Keratinocyte (primary cell): ENCODE measurements around the gene TMEM178A. TPM values are rescaled to one million over a fixed set of nuclear protein-coding genes. Genes with fewer than 3 reads are reported as not detected.

Source experiments
- DNase-seq: peaks from one replicate; pipeline ENCODE4 v3.0.0-alpha.2; 2011; ENCODE audit warnings: low read depth, missing footprints, low spot score
- FAIRE-seq: peaks from 2 replicates; lab custom pipeline; 2011; peaks lifted over from hg19 to GRCh38; lab: Jason Lieb, UNC
- H2AFZ ChIP-seq: 2 replicates; pipeline ENCODE4 v1.6.0; 2012; ENCODE audit warnings: low read length, control low read depth, inconsistent platforms; ENCODE audit not compliant: control insufficient read depth
- H3K27ac ChIP-seq: 2 replicates; pipeline ENCODE4 v1.5.1; 2011; ENCODE audit warnings: low read length; ENCODE audit not compliant: control insufficient read depth, insufficient read depth
- H3K27me3 ChIP-seq: 3 replicates; pipeline ENCODE4 v1.6.0; 2011; ENCODE audit warnings: low read length; ENCODE audit not compliant: control insufficient read depth, insufficient read depth; ENCODE audit errors: extremely low read depth
- H3K36me3 ChIP-seq, 2 experiments: 2 replicates in 1 of 2; 3 replicates in 1 of 2; pipeline ENCODE4 v1.5.1; 2011; ENCODE audit warnings: low read length in 2 of 2, mild to moderate bottlenecking in 1 of 2; ENCODE audit not compliant: control insufficient read depth in 2 of 2, insufficient read depth in 2 of 2; ENCODE audit errors: extremely low read depth in 1 of 2
- H3K4me1 ChIP-seq: 3 replicates; pipeline ENCODE4 v1.5.1; 2011; ENCODE audit warnings: low read length; ENCODE audit not compliant: control insufficient read depth, insufficient read depth; ENCODE audit errors: extremely low read depth
- H3K4me2 ChIP-seq: 3 replicates; pipeline ENCODE4 v1.6.0; 2011; ENCODE audit warnings: low read depth, low read length; ENCODE audit not compliant: control insufficient read depth, insufficient read depth; ENCODE audit errors: extremely low read depth
- H3K4me3 ChIP-seq, 3 experiments: fragments of 200-600 bp in 1 of 3; sonication (generic) in 1 of 3; 2 replicates in 2 of 3; 3 replicates in 1 of 3; pipeline ENCODE4 v1.5.1; 2011 to 2016; ENCODE audit warnings: low read length in 3 of 3, mild to moderate bottlenecking in 3 of 3, control low read depth in 2 of 3, inconsistent platforms in 1 of 3, low read depth in 1 of 3, mixed read lengths in 1 of 3, mixed run types in 1 of 3, moderate library complexity in 1 of 3; ENCODE audit not compliant: control insufficient read depth in 2 of 3, insufficient read depth in 2 of 3; ENCODE audit errors: extremely low read depth in 1 of 3
- H3K79me2 ChIP-seq: 2 replicates; pipeline ENCODE4 v1.6.0; 2012; ENCODE audit warnings: low read length; ENCODE audit not compliant: control insufficient read depth, insufficient read depth
- H3K9ac ChIP-seq: 3 replicates; pipeline ENCODE4 v1.6.0; 2011; ENCODE audit warnings: low read length; ENCODE audit not compliant: control insufficient read depth, insufficient read depth; ENCODE audit errors: extremely low read depth
- H3K9me1 ChIP-seq: 3 replicates; pipeline ENCODE4 v1.6.0; 2011; ENCODE audit warnings: low read length; ENCODE audit not compliant: control insufficient read depth, insufficient read depth; ENCODE audit errors: extremely low read depth
- H3K9me3 ChIP-seq: 2 replicates; pipeline ENCODE4 v1.5.1; 2012; ENCODE audit warnings: low read depth, low read length; ENCODE audit not compliant: control insufficient read depth
- H4K20me1 ChIP-seq: 3 replicates; pipeline ENCODE4 v1.6.0; 2011; ENCODE audit warnings: low read length; ENCODE audit not compliant: control insufficient read depth, insufficient read depth; ENCODE audit errors: extremely low read depth
- dilution Hi-C: fragments of 300-500 bp; cut with MboI; formaldehyde crosslinking; loops from one replicate; pipeline ENCODE4 v1.7.0; 2020; ENCODE audit warnings: low sequenced_read_pairs; ENCODE audit not compliant: extremely low pct_ligation_motif_present
- polyA plus RNA-seq, 5 experiments: library from polyadenylated mRNA; depleted of rRNA in 3 of 5; stranded (reverse) in 3 of 5; stranded (forward) in 1 of 5; unstranded in 1 of 5; fragments of >200 nt; gene quantifications; 1 replicate in 1 of 5; 2 replicates in 3 of 5; 3 replicates in 1 of 5; pipeline versions ENCODE4 v1.2.1 to v1.2.3, GENCODE V29; 2011 to 2012; ENCODE audit warnings: missing spikeins in 2 of 5, low read depth in 1 of 5, low replicate concordance in 1 of 5
- TF ChIP-seq, protein P1 (sequence below), 3 experiments: IDR thresholded peaks in 1 of 3; conservative IDR thresholded peaks in 1 of 3; optimal IDR thresholded peaks in 1 of 3; 2 replicates in 2 of 3; 3 replicates in 1 of 3; pipeline versions ENCODE3 to v1.5.1; 2011; ENCODE audit warnings: low read length in 3 of 3, mild to moderate bottlenecking in 3 of 3, moderate library complexity in 2 of 3, control low read depth in 1 of 3, inconsistent platforms in 1 of 3; ENCODE audit not compliant: insufficient read depth in 2 of 3; ENCODE audit errors: extremely low read depth in 1 of 3

The TMEM178A gene
- polyA plus RNA-seq, 1 donor (not counting 4 experiments of a cell fraction or from before 2014, with no cell fraction given): 0.07 TPM

DNA sequence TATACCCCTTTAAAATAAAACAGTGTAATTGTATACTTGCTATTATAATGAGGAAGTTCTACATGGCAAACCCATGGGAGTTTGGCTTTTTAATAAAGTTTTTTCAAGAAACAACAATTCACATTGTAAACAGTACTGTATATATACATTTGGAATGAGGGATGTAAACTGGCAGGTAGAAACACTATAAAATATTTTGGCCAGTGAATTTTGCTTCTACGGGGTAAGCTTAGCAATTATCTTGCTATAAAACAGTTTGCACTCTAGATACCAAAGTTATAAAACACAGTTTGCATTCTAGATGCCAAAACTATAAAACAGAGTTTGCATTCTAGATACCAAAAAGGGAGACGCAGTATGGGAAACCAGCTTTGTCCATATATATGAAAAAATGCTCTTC lies 96.7 kb downstream of the TMEM178A start:
- DNase-seq: no peak
- dilution Hi-C loops: no loop called here
- H3K9me1 ChIP-seq: no peaks in the 10 kb centered on the region
- TF ChIP-seq, protein P1, sequence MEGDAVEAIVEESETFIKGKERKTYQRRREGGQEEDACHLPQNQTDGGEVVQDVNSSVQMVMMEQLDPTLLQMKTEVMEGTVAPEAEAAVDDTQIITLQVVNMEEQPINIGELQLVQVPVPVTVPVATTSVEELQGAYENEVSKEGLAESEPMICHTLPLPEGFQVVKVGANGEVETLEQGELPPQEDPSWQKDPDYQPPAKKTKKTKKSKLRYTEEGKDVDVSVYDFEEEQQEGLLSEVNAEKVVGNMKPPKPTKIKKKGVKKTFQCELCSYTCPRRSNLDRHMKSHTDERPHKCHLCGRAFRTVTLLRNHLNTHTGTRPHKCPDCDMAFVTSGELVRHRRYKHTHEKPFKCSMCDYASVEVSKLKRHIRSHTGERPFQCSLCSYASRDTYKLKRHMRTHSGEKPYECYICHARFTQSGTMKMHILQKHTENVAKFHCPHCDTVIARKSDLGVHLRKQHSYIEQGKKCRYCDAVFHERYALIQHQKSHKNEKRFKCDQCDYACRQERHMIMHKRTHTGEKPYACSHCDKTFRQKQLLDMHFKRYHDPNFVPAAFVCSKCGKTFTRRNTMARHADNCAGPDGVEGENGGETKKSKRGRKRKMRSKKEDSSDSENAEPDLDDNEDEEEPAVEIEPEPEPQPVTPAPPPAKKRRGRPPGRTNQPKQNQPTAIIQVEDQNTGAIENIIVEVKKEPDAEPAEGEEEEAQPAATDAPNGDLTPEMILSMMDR (optimal IDR thresholded peaks at IDR 0.05 in 1 of 3, IDR thresholded peaks at IDR 0.05 in 1 of 3, conservative IDR thresholded peaks at IDR 0.05 in 1 of 3; ENCODE audit: extremely low read depth in 1 of 3, insufficient read depth in 2 of 3, low read length in 3 of 3): no peak
- H3K27me3 ChIP-seq: no peaks in the 10 kb centered on the region
- H2AFZ ChIP-seq: no peak overlapping the region
- no peak for FAIRE-seq
- H4K20me1 ChIP-seq: no peaks in the 10 kb centered on the region
- peaks cover 4 to 20% of the 10 kb centered on the region in 2 experiments for H3K36me3 ChIP-seq
- H3K79me2 ChIP-seq: no peaks in the 10 kb centered on the region
- no peak overlapping the region for H3K27ac ChIP-seq
- H3K9me3 ChIP-seq: no peaks in the 10 kb centered on the region
- H3K4me2 ChIP-seq: no peak overlapping the region
- no peak overlapping the region for H3K4me3 ChIP-seq
- H3K9ac ChIP-seq: no peak overlapping the region
- no peaks in the 10 kb centered on the region for H3K4me1 ChIP-seq

Other genes with a start within 250 kb of the TMEM178A start
- 10.3 to 19.4 TPM (median 11.9 TPM) in 3 replicates for gene MAP4K3, start 228.6 kb upstream of the TMEM178A start, polyA plus RNA-seq
- gene THUMPD2, start 113.3 kb downstream of the TMEM178A start, polyA plus RNA-seq: 9.9 to 18.2 TPM (median 10.6 TPM) in 3 replicates